GM18498 (cell line): ENCODE data around the gene SHANK2.
"Not testable (repeated sequence)": the region's sequence is repeated elsewhere in the genome, so short reads cannot be mapped to it uniquely, and the experiment has no call there.

ENCODE experiments used
- ATAC-seq: cut with Tn5 transposase; IDR thresholded peaks from one replicate; pipeline ENCODE4 v1.9.1; 2021; ENCODE audit warnings: mild to moderate bottlenecking, moderate library complexity; ENCODE audit not compliant: unreplicated experiment

The SHANK2 gene

GRCh38 chr11:71245601-71246391 is 6.6 kb downstream of the SHANK2 start:
- ATAC-seq: no peak

GRCh38 chr11:71244116-71244810 is 8.1 kb downstream of the SHANK2 start:
- no peak for ATAC-seq

- no peak for ATAC-seq
These were observed 10.0 kb downstream of the SHANK2 start for GRCh38 chr11:71242391-71242790.

GRCh38 chr11:71241721-71242259 is 10.6 kb downstream of the SHANK2 start:
- ATAC-seq: no peak

- no peak for ATAC-seq
These were observed 11.3 kb downstream of the SHANK2 start for GRCh38 chr11:71240865-71241691.

GRCh38 chr11:71240061-71240690 is 12.2 kb downstream of the SHANK2 start:
- no peak for ATAC-seq

- ATAC-seq: no peak
These were observed 12.8 kb downstream of the SHANK2 start for GRCh38 chr11:71239581-71239980.

- no peak for ATAC-seq
These were observed 13.4 kb downstream of the SHANK2 start for GRCh38 chr11:71238941-71239340.

- ATAC-seq: no peak
These were observed 14.0 kb downstream of the SHANK2 start for GRCh38 chr11:71238285-71238875.

- ATAC-seq: no peak
These were observed 14.5 kb downstream of the SHANK2 start for GRCh38 chr11:71237853-71238252.

GRCh38 chr11:71236836-71237475 is 15.4 kb downstream of the SHANK2 start:
- ATAC-seq: no peak

- no peak for ATAC-seq
These were observed 16.7 kb downstream of the SHANK2 start for GRCh38 chr11:71235719-71236118.

- not testable (repeated sequence) for ATAC-seq
These were observed 18.2 kb downstream of the SHANK2 start for GRCh38 chr11:71233896-71234852.

- ATAC-seq: no peak
These were observed 20.0 kb downstream of the SHANK2 start for GRCh38 chr11:71232364-71232763.

GRCh38 chr11:71228961-71229360 is 23.4 kb downstream of the SHANK2 start:
- no peak for ATAC-seq

GRCh38 chr11:71227058-71227659 is 25.2 kb downstream of the SHANK2 start:
- no peak for ATAC-seq

GRCh38 chr11:71223671-71224660 is 28.4 kb downstream of the SHANK2 start:
- no peak for ATAC-seq
